ENCODE data around the gene TMEM167A. TPM values are rescaled to one million over a fixed set of nuclear protein-coding genes. Genes with fewer than 3 reads are reported as not detected.

Gene TMEM167A
- polyA plus RNA-seq, 5 donors = 71.2 to 112 (median 92.8) TPM

DNA sequence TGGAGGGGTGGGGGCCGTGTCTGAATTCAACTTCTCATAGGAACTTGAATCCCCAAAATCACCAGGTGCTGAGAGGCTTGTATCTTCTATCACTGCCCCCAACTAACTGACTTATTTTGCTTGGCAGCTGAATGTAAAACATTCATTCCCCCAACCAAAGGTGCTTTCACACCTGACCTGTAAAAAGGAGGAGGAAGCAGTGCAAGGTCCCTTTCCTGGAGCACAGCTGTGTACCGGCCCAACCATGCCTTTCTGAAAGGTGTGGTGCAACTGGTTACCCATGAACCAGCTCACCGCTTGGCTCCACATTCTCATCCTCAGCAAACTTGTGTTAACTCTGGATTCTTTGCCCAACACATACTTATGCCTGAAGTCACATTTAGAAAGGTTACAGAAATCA, 34.7 kb downstream of the TMEM167A start:
- no peak for DNase-seq

DNA sequence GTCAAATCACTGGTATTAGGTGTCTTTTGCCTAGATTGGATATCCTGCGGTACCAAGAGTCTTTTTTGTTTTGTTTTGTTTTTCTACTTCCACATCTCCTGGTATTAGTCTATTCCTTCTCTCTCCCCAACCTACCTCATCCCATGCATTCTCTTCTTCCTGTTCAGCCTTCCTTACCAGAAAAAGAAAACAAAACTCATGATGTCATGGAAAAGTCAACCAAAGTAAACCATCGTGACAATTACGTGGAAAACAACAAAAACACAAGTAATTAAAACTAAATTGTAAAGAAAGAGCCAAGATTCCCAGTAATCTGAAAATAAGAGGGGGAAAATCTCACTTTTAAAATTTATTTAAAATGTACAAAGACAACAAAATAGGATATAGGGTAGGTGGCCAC, 38.3 kb downstream of the TMEM167A start:
- DNase-seq = no peak

DNA sequence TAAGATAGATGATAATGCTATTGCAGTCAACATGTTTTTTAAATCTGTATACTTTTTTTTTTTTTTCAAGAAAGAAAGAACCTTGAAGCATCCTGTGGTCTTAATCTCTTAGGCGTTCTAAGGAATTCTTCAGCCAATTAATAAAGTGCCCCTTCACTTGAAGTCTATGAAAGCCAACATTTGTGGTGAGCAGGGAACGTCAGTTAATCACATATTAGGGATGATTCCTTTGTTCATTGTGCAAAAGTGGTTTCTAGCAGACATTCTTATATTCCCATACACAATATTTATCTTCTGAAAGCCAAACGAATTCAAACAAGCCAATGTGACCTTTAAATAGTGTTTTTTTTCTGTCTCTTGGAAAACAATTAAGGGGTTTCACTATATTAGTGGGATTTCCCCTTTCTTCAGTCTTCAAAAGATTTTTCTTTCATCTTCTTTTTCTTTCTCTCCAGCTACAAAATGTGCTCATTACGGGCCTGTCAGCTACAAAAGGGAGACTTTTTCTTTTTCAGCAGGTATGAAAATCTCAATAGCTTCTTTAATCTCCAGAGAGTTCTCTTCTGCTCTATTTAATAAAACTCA, 40.1 kb downstream of the TMEM167A start:
- no peak for DNase-seq

DNA sequence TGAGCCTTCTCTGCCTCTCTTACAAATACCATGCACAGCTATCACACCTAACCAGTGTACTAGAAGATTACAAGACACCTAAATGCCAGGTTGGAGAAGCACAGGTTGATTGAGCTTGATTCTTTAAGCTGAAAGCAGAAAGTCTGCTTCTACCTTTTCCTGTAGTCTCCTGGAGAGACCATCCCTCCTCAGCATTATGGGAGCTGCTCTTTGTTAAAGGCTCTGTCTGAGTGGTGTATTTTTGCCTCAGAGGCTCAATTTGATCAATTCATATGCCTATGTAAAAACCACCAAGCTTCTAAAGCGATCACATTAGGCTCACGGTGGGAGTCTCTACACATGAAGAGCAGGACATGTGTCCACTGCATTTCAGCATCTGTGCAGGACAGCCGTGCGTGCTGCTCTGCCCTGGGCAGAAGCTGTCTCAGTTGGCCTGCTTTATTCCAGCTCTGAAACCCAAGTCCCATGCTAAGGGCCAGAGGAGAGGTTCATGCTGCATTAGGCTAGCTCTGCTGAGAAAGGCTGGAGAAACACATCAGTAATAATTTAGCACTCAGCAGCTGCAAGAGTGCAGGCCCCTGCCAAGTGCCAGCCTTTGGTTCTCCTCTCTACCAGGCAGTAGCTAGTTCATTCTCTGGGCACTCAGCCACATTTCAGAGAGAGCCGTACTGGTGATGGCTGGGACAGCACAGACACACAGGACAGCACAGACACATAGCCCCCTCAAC, 41.7 kb downstream of the TMEM167A start:
- DNase-seq = peak in 1 of 2 donors; percentile 42

DNA sequence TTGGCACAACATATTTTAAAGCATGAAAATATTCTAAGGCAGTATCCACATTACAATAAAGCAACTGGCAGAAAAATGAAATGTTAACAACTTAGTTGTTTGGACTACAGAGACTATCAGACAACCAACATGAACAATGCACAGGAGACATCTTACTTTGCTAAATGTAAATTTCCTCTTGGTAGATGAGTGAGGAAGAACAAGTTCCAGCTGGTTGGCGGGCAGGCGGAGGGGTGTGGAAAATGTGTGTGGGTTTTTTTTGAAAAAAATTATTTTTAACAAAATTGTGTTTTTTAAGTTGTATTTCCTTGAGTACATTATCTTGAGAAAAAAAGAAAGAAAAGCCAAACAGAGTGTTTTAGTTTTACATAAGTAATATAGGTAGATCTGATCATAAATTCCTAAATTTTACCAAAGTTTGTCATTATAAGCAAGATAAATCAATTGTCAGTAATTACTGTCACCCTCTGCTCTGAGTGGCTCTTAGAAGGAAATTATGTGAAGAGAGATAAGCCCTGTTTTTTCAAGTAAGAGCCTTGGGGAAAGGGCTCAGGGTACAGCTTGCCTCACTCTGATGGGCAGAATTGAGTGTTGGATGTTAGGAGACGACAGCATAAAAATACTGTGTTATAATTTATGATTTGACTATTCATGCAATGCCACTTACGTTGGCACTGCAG, 42.5 kb downstream of the TMEM167A start:
- peak; percentile 34 to 58 for DNase-seq

DNA sequence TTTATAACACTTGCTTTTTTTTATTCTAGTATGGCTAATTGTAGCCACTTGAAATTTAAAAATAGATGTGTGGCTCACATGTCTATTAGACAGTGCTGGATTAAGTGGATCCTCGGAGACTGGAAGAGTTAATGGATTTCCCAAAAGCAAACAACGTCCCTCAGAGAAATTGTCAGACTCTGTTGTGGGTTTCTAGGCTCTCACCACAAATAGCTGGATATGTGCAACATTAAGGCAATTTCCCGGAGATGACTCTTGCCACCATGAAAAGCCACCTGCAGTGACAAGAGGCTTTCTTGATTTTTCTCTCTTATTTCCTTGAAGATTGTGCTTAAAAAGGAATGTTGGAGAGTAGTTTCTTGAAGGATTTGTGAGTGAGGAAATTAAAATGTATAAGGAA, 43.2 kb downstream of the TMEM167A start:
- no peak for DNase-seq

DNA sequence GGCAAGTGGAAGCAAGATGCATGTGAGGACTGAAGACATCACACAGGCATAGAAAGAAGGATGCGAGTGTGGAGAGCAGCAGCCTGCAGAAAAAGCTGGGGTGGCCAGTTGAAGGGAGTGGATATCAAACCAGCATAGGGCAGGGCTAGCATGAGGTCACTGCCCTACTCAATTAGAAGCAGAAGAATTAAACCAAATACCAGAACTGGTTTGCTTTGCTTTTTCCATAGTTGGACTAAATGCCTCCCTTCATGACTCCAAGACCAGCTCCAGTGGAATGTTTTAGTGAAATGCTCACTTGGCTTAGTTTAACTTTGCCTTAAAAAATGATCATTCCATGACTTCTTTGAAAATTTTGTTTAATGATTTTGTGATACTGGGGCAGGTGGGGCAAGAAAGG, 45.8 kb downstream of the TMEM167A start:
- DNase-seq = no peak

DNA sequence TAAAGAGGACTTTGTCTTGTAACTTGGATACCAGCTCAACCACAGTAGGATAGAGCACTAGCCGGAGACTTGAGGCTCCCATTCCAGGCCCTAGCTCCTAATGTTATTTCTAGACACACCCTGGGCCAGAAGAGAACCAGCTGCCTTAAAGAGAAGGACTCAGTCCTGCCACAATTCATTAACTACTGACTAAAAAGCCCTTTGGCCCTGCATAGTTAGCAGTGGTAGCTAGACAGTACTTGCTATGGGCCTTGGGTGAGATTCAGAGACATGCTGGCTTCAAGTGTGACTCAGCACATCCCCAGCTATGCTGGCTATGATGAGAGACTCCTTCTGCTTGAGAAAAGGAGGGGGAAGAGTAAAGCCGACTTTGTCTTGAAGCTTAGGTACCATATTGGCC, 47.3 kb downstream of the TMEM167A start:
- DNase-seq = no peak

DNA sequence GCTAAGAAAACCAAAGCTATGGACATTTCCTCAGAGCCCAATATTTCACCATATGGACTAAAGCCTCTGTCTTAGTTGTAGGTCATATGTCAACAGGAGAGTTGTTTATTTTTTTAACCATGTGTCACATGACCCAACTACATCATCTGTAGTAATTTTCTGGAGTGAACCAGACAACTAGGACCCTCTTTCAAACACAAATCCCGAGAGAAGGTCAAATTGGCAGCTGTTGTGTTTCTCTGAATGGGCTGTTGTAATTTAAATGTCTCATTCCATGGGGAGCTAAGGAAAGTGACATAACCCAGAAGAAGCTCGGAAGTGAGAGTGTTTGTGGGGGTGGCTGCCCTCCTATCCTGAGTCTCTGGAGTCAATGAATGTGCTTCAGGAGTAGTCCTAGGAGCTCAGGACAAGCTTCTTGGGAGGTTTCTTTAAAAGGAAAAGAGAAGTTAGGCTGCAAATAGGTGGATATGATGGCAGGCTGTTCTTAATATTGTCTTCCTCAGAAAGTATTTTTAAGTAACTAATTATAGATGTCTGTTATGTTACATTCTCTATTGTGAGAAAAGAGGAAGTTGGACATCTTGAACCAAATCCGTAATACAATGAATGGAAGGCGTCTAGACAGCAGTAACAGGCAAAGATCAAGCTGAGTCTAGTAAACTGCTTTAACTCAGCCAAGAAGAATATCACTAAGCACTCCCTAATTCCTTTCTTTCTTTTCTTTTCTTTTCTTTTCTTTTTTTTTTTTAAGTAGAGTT, 50.1 kb downstream of the TMEM167A start:
- DNase-seq = no peak

DNA sequence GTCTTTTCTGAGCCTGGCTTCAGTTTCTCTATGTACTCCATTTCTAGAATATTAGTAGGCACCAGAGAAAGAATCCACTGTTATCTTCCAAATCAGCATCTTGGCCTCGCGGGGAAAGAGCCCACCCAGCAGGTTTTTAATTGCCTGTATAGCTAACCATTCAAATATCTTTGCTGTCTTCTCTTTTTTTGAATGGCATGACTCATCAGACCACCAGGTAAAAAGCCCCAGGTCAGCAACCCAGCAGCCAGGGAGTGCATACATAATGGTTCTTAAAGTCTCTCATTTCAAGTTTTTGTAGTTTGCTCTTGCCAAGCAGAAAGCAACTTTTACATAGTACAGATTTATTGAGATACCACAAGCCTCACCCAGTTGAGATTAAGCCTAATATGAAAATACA, 50.7 kb downstream of the TMEM167A start:
- no peak for DNase-seq

DNA sequence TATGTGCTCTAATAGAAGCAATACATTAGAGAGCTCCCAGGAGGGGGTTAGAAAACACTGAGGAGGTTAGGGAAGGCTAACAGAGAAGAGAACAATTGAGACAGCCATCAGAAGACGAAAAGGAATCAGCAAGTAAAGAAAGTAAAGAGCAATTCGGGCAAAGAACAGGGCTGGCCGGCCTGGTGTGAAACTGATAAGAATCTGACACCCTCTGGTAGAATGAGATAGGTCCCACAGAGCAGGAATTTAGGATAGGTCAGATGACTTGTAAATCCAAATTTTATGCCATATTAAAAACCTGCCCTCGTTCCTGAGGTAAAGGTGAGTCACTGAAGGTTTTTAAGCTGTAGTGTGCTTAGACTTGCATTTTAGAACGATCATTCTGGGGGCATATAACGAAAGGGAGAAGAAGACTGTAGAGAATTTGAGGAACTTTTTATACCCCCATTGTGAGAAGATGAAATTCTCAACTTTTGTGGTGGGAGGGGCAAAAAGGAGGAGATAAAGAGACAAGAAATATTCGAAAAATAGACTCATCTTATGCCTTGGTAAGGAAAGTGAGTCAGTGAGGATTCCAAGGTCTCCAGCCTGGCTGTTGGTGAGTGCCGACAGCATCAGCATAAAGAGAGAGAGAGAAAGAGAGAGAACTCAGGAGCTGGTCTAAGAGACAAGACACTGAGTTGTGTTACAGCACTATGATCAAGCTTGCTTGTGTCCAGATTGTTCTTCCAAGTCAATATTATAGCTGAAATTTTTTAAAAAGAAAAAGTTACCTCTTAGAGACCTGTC, 51.3 kb downstream of the TMEM167A start:
- no peak for DNase-seq

DNA sequence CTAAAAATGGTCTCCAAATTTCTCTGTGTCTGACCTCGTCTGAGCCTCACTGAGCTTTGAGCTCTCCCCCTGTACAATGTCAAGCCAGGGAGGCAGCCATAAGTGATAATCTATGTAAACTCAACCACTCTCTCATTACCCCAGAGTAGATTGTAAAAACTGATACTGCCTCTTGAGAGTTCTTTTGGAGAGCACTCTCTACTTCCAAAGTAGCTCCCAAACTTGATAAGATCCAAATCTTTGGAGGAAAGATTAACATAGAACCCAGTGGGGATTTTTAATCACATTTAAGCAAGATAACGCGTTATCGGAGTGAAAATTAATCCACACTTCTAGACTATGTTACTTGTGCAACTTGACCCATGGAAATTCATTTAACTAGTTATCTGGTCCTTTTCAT, 54.9 kb downstream of the TMEM167A start:
- no peak for DNase-seq

DNA sequence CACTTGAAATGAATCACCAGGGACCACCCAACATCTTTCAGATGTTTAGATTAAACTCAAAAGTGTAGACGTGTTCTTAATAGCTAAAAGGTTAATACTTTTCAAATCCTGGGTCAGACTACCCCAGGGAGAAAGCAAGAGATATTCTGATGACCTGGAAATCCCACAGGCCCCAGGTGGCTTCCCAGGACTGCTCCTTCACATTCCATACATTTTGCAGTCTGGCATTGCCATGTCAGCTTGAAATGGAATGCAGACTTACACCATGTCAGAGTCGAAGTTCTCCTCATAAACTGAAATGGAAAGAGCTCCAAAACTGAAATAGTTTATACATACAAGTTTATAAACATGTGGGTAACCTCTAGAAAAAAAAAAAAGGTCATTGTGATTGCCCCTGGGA, 61.5 kb downstream of the TMEM167A start:
- no peak for DNase-seq

DNA sequence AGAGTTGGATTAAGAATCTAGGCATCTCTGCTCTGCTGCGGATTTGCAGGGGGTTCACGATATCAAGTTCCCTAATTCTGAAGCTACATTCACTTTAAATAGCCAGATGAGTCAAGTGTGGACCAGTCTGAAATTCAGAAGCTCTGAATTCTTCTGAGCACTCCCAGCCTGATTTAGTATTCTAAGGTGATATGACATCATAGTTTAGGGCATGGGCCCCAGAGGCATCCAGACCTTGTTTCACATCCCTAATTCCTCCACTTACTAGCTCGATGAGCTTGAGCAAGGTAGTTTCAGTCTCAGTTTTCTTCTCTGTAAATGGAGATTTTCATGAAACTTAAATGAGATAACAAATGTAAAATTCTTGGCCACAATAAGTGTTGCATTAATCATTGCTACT, 65.2 kb downstream of the TMEM167A start:
- DNase-seq = no peak

DNA sequence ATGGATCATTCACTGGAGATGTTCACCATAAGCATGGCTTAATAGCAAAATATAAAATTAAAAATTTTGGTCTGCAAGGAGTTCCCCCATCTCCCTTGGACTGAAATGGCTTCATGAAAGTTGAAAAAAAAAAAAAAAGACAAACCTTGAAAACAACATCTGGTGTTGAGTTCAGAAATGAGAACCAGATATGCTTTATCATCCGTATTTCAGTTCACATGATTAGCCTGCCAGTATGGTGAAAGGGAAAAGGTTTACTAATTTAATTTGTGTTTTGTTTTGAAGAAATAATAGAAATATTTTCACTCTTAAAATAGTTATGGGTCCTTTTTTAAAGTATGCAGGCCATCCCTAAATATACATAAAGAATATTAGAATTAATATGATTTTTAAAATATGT, 67.8 kb downstream of the TMEM167A start:
- DNase-seq = no peak

DNA sequence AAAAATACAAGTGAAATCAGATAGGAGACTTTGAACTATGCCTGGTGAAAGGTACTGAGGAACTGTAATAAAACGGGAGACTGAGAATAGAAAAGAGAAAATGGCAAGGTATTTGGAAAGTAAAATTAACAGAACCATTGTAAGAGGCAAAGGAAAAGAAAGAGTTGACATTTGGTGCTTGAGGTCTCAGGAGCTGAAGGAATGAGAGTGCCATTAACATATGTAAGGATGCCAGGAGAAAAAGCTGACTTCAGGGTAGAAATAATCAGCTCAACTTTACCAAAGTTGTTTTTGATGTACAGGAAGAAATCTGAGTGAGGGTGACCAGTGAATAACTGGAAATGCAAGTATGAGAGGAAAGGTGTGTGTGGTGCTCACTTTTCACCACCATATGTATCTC, 69.4 kb downstream of the TMEM167A start:
- no peak for DNase-seq

DNA sequence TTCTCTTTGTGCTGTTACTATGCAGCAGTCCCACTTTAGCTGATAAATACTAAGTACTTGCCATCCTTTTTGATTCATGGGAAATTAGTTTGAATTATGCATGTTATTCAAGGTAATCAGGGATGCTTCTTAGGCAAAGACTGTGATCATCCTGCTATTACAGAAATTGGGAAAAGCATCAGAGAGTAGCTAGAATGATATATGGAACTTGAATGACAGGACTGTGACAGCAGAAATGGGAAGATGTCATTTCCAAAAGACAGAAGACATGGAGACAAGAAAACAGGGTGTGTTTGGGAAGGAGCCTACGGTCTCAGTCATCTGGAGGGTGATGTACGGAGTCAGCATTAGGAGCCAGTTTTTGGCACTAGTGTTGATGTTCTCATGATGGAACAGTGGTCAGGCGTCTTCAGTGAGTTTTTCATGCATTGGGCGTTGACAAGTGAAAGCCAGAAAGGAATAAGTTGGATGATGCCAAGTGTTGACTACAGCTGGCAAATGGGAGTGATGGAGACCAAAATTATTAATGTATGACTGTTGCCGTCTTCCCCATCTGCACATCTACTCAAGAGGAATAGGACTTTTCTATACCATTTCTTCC, 70.4 kb downstream of the TMEM167A start:
- DNase-seq = no peak

DNA sequence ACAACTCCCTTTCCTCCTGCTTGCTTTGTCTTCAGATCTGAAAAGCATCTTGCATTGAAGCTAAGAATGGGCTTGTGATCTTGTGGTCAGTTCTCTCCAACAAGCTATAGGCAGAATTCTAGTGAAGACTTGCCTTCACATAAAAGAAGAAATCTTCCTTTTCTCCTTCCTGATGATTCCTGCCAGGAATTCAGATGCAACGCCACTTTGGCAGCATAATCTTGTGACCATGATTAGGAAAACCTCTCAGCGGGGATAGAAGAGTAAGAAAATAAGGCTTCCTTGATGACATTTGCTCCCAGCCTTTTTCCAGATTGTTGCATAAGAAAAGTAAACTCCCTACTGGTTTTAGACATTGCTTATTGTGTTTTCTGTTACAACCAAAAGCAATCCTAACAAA, 73.4 kb downstream of the TMEM167A start:
- DNase-seq = no peak
